Keratinocyte (primary cell): ENCODE measurements around the gene TNNC1.

Experiments used
- EZH2 ChIP-seq: IDR thresholded peaks from one replicate; pipeline ENCODE4 v1.6.1; 2012; ENCODE audit warnings: inconsistent platforms, mild to moderate bottlenecking, low read length, moderate library complexity
- TF ChIP-seq, protein P1 (sequence below), 3 experiments: IDR thresholded peaks in 1 of 3; conservative IDR thresholded peaks in 1 of 3; optimal IDR thresholded peaks in 1 of 3; 2 replicates in 2 of 3; 3 replicates in 1 of 3; pipeline versions ENCODE3 to v1.5.1; 2011; ENCODE audit warnings: low read length in 3 of 3, mild to moderate bottlenecking in 3 of 3, moderate library complexity in 2 of 3, control low read depth in 1 of 3, inconsistent platforms in 1 of 3; ENCODE audit not compliant: insufficient read depth in 2 of 3; ENCODE audit errors: extremely low read depth in 1 of 3

DNA sequence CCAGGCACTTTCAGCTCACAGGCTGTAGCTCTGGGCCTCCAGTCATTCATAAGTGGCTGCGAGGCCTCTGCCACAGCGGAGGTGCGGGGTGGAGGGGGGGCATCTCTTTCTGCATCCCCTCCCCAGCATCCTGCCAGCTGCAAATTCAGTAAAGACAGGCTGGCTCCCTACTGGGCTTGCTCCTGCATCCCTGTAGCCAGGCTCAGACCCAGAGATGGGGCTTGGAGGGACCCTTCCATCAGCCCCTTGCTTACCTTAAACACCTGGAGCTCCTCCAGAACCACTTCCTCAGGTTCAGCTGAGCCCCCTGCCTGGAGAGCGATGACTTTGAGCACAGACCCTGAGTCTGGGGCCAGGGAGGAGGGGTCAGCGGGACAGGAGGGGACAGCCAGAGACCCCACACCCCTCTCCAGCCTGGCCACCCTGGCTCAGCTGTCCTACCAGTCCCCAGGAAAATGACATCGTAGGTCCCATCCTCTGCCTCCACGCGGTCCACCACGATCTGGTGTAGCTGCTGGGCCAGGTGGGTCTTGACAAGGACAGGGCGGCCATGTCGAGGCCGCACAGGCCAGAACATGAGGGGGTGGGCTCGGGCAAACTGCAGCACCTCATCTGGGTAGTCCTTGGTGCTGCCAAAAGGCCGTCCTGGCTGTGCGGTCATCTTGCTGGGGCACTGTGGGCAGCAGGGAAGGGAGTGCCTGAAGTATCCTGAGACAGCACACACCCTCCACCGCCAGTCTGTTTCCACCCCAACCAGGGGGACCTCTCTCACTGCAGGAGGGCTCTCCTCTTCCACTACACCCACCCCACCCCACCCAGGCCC is 14.2 kb downstream of the TNNC1 start:
- no peak for TF ChIP-seq EZH2
- TF ChIP-seq, protein P1, sequence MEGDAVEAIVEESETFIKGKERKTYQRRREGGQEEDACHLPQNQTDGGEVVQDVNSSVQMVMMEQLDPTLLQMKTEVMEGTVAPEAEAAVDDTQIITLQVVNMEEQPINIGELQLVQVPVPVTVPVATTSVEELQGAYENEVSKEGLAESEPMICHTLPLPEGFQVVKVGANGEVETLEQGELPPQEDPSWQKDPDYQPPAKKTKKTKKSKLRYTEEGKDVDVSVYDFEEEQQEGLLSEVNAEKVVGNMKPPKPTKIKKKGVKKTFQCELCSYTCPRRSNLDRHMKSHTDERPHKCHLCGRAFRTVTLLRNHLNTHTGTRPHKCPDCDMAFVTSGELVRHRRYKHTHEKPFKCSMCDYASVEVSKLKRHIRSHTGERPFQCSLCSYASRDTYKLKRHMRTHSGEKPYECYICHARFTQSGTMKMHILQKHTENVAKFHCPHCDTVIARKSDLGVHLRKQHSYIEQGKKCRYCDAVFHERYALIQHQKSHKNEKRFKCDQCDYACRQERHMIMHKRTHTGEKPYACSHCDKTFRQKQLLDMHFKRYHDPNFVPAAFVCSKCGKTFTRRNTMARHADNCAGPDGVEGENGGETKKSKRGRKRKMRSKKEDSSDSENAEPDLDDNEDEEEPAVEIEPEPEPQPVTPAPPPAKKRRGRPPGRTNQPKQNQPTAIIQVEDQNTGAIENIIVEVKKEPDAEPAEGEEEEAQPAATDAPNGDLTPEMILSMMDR (optimal IDR thresholded peaks at IDR 0.05 in 1 of 3, IDR thresholded peaks at IDR 0.05 in 1 of 3, conservative IDR thresholded peaks at IDR 0.05 in 1 of 3; ENCODE audit: extremely low read depth in 1 of 3, insufficient read depth in 2 of 3, low read length in 3 of 3) = no peak
